CD4-positive, alpha-beta T cell treated with Interleukin-6 at 100 ng/mL for 8 hours (primary cell): ENCODE data around the gene ABCA13.

Experiments used
- DNase-seq: peaks from one replicate; pipeline ENCODE4 v3.0.0-alpha.2; 2020; ENCODE audit warnings: mixed read lengths, low spot score

The ABCA13 gene

DNA sequence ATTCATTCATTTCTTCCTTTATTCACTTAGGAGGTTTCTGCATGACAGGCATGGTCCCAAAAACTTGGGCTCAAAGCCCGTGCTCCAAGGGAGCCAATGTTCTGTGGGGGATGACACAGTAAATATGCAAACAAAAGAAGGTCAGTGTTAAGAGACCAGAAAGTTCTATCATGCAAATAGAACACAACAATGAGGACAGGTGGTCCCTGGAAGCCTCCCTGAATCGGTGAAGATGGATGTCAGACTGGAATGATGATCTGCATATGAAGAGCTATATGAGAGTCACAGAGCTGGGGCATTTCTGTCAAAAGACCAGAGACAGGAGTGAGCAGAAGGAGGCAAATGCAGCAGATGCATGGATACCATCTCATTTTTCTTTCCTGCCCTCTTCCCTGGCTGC is 129.0 kb downstream of the ABCA13 start:
- no peak for DNase-seq

DNA sequence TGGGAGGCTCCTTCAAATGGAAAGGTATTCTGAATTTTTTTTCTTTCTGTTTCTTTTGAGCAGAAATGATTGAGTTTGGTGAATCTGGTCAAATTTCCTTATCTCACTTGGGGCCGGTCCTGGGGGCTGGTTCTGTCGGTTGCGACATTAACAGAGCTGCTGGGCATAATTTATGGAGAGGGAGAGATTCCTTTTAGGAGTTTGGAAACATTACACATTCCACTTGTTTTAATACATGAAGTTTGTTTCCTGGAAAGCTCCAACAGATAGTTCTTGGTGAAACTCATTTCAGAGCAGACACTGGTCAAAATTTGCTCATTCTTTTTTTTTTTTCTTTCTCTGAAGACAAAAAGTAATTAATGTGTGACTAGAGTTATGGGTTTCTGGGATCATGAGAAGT is 129.9 kb downstream of the ABCA13 start:
- no peak for DNase-seq

DNA sequence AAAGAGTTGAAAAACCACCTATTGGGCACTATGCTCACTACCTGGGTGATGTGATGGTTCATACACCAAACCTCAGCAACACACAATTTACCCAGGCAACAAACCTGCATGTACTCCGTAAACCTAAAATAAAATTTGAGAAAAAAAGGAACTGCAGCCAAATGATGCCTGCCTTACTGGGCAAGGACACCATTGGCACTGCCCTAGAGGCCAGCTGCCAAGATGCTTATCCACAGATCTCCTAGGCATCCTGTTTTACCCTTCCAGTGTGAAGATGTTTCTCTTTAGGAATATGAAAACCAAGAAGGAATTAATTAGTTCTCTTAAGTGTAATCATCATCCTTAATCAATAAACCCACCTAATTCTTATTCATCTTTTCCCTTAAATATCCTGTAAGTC is 133.4 kb downstream of the ABCA13 start:
- no peak for DNase-seq

DNA sequence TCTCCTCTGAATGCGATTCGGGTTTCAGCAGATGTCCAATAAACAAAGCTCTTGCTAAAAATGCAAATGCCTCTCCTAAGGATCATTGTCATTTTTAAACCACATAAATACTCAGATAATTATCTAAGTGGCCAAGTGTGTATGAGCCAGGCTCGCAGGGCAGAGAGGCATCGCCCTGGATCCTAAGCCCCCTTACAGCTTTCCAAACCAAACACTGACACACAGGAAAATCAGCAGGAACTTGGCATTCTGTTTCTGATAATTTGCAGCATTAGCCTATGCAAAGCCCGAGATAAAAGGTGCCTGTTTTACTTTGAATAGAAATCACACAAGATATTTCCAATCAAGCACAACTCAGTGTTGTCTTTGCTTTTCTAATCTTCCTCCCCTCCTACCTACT is 134.4 kb downstream of the ABCA13 start:
- DNase-seq = no peak

DNA sequence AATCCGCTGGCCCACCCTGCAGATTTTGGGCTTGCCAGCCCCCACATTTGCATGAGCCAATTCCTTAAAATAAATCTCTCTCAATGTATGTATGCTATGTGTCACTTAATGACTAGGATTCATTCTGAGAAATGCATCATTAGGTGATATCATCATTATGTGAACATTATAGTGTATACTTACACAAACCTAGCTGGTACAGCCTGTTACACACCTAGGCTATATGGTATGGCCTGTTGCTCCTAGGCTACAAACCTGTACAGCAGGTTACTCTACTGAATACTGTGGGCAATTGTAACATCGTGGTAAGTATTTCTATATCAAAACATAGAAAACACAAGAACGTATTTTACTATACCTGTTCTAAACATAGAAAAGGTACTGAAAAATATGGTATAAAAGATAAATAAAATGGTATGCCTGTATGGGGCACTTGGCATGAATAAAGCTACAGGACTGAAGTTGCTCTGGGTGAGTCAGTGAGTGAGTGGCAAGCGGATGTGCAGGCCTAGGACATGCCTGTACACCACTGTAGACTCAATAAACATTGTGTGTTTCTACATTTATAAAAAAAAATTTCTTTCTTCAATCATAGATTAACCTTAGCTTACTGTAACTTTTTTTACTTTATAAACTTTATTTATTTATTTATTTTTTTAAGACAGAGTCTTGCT is 135.9 kb downstream of the ABCA13 start:
- no peak for DNase-seq

DNA sequence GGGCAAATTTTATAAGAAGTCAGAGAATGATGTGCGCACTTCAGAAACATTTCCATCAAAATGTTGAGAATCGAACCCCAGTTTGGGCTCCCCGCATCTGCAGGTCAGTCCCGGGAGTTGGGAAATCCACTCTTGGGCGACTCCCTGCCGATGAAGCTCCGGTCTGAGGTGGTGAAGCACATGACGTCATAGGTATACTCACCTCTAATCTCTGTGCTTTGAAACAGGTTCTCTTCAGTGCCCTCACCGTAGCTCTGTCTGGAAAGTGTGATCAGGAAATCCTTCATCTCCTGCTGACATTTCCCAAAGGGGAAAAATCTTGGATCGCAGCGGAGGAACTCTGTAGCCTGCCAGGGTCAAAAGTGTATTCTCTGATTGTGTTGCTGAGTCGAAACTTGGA is 138.5 kb downstream of the ABCA13 start:
- no peak for DNase-seq

DNA sequence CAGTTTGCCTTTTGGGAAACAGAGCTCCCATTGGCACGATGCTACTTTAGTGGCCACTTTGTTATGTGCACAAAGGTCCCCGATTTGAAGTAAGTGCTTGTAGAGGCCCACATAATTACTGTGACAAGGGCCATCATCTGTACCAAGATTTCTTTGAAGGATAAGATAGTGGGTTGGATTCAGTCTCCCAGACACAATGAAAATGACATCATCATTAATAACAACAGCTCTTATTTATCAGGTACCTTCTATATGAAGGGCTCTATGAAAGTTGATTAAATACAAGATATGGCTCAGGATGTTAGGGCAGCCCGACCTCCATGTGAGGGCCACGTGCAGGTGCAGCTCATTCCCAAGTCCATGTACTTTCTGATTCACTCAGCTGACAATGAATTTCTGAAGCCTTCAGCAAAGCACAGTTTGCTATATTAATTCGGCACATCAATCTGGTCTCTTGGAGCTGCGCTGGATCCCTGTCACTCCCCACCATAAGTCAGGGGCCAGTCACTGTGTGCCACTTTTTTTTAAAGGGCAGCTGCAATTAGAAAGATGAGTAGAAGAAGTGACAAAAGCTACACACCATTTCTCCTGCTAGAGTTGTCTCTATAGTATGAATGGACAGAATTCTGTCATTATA is 140.3 kb downstream of the ABCA13 start:
- DNase-seq = no peak

DNA sequence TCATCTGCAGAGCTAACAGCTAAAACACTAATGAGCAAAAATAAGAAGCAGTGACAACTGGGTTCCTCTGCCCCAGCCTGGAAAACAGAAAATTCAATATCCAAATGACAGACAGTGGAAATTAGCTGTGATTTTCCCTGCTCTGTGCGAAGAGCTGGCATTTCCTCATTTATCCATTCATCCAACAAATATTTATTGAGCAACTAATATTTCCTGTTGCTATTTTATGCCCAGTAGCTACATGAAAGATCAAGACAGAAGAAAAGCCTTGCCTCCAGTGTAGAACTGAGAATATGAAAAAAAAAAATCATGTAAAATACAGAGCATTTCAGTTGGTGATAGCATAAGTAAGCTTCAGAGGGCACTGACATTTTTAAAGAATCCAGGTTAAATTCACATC is 140.9 kb downstream of the ABCA13 start:
- no peak for DNase-seq

DNA sequence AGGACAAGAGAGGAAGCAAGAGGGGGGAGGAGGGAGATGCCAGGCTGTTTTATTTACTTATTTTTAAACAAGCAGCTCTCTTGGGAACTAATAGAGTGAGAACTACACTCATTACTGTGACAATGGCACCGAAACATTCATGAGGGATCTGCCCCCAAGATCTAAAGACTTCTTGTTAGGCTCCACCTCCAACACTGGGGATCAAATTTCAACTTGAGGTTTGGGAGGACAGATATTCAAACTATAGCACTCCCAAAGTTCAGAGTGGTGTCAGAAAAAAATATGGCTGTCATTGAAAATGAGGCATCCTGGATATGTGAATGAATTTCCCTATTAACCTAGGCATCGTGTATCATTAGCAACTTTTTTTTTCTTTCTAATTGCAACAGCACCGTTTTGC is 145.5 kb downstream of the ABCA13 start:
- no peak for DNase-seq

DNA sequence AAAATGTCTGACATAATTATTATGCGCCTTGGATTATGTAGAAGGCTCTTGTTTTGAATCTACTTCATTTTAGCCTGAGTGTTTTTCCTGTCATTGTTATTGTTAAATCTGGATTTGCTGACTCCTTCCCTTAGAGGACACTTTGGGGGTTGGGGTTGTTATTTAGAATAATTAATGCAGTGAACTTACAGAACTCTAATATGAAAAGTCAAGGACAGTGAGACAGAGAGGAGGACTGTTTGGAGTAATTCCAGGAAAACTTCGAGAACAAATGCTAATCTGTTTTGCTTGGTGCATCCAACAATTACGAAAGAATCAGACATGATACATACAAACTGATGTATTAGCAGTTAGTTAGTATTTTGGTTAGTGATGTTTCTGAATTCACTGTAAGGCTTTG is 146.1 kb downstream of the ABCA13 start:
- no peak for DNase-seq

DNA sequence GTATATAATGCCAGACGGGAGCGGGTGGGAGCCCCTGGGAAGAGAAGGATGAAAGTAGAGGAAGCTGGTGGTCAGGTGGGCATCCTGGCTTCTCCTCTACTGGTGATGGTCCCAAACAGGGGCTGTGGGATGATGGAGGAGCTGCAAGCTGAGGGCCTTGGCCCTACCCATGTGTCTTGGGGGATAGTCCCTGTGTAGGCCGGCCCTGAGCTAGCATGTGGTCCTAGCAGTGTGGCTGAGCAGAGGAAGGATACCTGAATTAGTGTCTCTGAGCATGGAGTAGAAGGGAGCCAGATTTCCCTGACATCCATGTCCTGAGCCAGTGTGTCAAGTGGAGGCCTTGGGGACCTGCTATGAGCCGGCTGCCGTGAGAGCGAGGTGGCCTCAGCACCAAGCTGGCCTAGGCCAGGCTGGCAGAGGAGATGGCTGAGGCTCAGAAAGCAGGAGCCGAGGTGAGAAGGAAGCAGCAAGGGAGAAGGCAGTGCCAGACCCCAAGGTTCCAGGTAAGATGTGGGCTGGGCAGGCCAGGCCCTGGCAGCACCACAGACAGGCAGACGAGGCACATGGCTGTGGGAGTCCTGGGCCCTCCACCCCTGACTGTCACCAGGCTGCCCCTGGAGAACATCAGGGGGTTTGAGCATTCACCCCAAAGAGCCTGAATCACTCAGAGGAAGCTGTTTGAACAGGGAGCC is 150.2 kb downstream of the ABCA13 start:
- no peak for DNase-seq

DNA sequence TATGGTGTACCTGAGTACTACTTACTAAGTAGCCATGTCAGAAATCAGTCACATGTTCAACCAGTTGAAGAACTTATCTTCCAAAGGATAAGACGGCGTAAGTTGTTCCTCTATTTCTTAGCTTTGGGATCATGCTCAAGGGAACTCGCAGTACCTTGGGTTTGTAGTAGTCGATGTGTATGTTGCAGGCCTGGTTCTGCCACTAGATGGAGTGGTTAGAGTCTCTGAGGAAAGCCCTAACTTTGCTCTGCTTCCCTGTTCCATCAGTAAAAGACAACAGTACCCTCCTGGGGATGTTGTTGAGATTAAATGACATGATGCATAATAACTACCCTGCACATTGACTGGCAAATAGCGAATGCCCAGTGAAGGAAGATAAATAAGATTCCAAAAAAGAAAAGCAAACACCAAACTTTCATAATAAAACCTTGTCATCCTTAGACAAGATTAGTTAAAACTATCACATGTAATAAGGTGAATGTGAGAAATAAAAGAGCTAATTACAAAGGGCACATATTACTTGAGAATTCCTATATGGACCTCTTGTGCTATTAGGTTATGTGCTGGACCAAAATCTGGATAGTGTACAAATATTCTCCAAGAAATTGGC is 165.9 kb downstream of the ABCA13 start:
- DNase-seq = no peak

DNA sequence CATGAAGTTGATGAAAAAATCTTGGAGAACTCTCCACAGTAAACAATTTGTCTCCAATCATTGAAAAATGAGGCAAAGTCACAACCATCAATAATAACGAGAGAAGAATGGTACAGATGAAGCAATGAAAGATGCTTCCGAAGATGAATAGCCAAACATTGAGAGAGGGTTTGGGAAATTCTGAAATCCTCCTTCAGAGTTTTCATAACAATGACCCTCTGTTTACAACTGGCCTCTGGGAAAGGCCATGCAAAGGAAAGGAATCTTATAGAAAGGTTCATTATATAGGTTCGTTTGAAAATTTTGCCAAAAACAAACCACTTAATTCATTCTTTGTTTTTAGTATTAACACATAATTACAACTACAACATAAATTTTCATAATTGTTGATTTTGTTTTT is 166.5 kb downstream of the ABCA13 start:
- no peak for DNase-seq

DNA sequence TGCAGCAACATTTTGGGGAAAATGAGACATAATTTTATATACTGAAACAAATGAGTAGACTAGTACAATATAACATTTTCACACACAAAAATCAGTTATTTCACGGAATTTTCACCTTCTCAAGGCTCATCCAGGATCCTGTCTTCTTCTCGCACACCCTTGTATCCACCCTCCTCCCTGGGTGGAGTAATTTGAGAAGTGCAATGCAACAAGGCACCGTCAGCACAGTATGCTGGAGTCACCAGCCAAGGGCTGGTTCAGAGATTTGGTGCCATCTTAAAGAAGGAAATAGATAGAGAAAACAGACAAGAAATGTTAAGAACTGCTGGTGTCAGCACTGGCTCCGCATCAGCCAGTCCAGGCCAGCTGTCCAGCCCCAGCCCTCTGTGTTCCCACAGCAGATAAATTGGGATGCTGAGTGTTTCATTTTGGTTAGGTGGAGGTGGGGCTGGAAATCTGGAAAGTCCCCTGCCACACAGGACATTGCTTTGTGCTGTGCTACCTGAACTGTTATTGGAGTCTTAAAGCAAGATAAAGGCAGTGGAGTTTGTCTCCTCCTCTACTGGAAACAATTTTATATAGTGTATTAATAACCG is 176.1 kb downstream of the ABCA13 start:
- no peak for DNase-seq

DNA sequence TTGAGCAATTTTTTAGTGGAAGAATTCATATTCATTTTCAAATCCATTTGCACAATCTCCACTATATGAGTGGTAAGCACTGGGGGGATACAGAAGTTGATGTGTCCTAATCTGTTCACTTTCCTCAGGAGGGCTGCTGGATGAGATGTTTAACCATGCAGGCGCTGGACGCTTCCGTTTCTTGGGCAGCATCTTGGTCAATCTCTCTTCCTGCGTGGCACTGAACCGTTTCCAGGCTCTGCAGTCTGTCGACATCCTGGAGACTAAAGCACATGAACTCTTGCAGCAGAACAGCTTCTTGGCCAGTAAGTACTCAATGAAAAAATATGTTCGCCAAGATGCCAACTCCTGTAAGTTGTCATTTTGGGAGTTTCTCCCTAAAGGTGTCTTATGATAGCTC is 179.3 kb downstream of the ABCA13 start:
- no peak for DNase-seq

DNA sequence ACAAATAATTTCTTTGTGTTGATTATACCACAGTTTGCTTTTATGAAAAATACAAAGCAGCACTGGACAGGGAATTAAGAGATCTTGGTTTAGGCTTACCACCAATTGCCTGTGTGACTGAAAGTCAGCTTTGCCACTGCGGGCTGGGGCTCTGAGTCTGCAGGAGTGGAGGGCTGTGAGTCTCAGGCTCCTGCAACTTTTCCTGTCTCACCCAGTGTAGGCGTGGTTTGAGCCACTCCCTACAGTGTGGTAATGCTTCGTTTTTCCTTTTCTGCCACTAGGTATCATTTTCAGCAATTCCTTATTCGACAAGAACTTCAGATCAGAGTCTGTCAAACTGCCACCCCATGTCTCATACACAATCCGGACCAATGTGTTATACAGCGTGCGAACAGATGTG is 180.6 kb downstream of the ABCA13 start:
- no peak for DNase-seq

DNA sequence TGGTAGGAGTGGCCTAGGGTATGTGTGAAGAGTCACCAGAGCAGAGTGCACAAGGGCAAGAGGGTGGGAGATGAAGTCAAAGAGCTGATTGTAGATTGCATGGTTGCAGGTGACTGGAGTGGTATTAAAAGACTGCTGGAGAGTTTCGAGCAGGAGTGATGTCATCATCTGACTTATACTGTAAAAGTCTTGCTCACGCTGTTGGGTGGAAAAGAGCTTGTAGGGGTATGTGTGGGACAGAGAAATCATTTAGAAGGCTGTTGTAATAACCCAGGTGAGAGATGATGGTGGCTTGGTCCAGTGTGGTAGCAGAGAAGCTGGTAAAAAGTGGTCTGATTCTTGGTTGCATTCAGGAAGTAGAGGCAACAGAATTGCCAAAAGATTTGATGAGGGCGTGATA is 184.1 kb downstream of the ABCA13 start:
- DNase-seq = no peak

DNA sequence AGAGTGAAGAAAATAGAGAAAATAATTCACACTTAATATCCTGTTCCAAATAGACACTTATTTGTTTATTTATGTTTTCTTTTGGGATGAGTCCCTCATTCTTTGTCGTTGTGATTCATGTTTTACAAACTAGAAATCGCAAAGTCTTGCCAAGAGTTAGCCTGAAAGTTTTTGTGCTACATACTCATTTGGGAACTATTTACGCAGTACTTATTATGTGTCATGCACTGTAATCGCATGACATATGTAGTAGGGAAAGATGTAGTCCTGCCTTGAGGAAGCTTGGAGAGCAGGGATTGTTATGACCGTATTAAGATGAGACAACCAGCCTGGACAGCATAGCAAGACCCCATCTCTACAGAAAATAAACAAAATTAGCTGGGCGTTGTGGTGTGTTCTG is 189.3 kb downstream of the ABCA13 start:
- DNase-seq = no peak

DNA sequence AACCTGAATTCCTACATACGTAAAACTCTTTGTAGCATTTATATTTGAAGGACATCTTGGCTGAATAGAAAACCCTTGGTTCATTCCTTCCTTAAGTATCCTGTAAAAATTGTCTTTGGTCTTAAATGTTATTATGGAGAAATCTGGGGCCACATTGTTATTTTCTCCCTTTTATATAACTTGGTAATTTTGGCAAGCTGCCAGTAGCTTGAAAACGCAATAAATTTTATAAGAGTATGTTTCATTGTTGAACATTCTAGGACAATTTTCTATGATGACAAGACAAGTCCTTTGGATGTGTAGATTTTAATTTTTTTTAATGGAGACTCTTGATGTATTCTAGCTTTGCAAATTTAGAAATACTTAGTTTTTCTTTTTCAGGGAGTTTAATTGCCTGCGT is 191.9 kb downstream of the ABCA13 start:
- no peak for DNase-seq

DNA sequence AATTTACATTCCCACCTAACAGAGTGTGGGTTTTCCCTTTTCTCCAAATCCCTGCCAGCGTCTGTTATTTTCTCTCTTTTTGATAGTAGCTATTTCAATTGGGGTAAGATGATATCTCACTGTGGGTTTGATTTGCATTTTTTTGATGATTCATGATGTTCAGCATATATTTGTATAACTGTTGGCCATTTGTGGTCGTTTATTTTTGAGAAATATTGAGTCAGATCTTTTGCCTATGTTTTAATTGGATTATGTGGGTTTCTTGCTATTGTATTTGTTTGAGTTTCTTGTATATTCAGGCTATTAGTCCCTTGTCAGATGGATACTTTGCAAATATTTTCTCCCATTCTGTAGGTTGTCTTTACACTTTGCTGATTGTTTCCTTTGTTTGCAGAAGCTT is 193.8 kb downstream of the ABCA13 start:
- no peak for DNase-seq

DNA sequence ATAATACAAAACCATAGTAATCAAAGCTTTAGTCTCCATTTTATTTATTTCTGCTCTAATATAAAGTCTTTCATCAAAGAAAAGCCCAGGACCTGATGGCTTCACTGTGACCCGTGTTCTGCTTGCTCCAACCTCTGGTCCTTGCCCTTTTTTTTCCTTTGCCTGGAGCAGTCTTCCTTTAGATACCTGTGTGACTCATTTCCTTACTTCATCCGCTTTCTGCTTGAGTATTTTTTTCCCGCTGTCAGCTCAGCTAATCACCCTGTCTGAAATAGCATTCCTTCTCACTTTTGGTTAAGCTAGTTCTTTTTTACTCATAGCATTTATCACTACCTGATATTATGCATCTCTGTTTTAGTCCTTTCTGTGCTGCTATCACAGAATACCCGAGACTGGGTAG is 194.8 kb downstream of the ABCA13 start:
- no peak for DNase-seq

DNA sequence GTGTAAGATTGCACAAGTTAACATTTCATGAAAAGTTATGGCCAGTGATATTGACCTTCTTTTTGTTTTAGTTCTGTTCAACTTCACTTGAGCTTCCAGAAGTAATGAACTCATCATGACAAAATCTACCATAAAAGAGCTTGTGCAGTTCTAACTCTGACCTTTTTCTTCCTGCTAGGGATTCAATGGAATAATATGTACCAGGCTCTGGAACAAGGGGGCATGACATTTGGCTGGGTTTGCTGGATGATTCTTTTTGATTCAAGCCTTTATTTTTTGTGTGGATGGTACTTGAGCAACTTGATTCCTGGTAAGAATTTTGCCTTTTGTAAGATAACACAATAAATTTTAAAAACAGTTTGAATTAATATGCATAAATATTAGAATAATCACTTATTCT is 205.0 kb downstream of the ABCA13 start:
- DNase-seq = no peak

DNA sequence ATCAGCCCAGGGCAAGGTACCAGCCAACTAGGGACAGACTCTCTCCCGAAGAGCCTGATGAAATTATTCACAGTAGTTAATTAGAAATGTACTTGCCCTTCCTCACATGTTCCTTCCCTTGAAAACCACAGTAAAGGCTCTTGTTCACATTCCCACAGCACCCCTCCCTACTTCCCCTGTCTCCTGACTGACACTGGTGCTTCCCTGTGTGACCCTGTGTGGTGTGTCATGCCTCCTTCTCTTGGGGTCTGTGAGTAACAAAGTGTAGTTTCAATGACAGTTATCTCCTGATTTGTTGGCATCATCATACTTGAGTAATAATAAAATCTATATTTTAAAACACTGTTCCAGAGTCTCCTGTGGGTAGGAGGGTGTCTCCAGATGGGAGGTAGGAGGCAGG is 209.7 kb downstream of the ABCA13 start:
- DNase-seq = no peak
